Neutrophil (primary cell): ENCODE results near the gene TUBA3C.

Experiments
- H3K27ac ChIP-seq: fragments of 200-600 bp; sonication (generic); 2 replicates; pipeline ENCODE4 v1.5.1; 2016; ENCODE audit warnings: mild to moderate bottlenecking, moderate library complexity
- H3K27me3 ChIP-seq: fragments of 200-600 bp; sonication (generic); 2 replicates; pipeline ENCODE4 v1.6.0; 2016; ENCODE audit warnings: mild to moderate bottlenecking
- H3K36me3 ChIP-seq: fragments of 200-600 bp; sonication (generic); 2 replicates; pipeline ENCODE4 v1.5.1; 2017
- H3K4me1 ChIP-seq, 2 experiments: fragments of 200-600 bp in 1 of 2; sonication (generic) in 1 of 2; 1 replicate in 1 of 2; 2 replicates in 1 of 2; pipeline versions ENCODE4 v1.5.1 to v1.6.1; 2013 to 2016; ENCODE audit warnings: low read depth in 1 of 2, low read length in 1 of 2, mild to moderate bottlenecking in 1 of 2, moderate library complexity in 1 of 2; ENCODE audit not compliant: control insufficient read depth in 1 of 2, insufficient read depth in 1 of 2
- H3K4me3 ChIP-seq, 2 experiments: fragments of 200-600 bp in 1 of 2; sonication (generic) in 1 of 2; 1 replicate in 1 of 2; 2 replicates in 1 of 2; pipeline ENCODE4 v1.5.1; 2013 to 2016; ENCODE audit warnings: low read depth in 1 of 2, low read length in 1 of 2, mild to moderate bottlenecking in 1 of 2, moderate library complexity in 1 of 2
- H3K9me3 ChIP-seq: fragments of 200-600 bp; sonication (generic); 2 replicates; pipeline ENCODE4 v1.5.1; 2016
- CTCF ChIP-seq: fragments of 200-600 bp; sonication (generic); IDR thresholded peaks from 2 replicates; pipeline ENCODE4 v1.5.1; 2016; ENCODE audit warnings: antibody characterized with exemption

TUBA3C gene

GRCh38 chr13:19169991-19170390 is 11.6 kb downstream of the TUBA3C start:
- H3K36me3 ChIP-seq, result no peaks in the 10 kb centered on the region
- no peak overlapping the region for H3K27ac ChIP-seq
- no peaks in the 10 kb centered on the region for H3K27me3 ChIP-seq
- H3K4me1 ChIP-seq, result no peaks in the 10 kb centered on the region
- H3K4me3 ChIP-seq, result no peak overlapping the region
- no peaks in the 10 kb centered on the region for H3K9me3 ChIP-seq
- no peak for TF ChIP-seq CTCF

GRCh38 chr13:19169496-19169895 is 12.1 kb downstream of the TUBA3C start:
- H3K27ac ChIP-seq, result no peak overlapping the region
- H3K36me3 ChIP-seq, result no peaks in the 10 kb centered on the region
- H3K4me1 ChIP-seq, result no peaks in the 10 kb centered on the region
- no peaks in the 10 kb centered on the region for H3K9me3 ChIP-seq
- no peak overlapping the region for H3K4me3 ChIP-seq
- no peaks in the 10 kb centered on the region for H3K27me3 ChIP-seq
- no peak for TF ChIP-seq CTCF

- no peaks in the 10 kb centered on the region for H3K4me1 ChIP-seq
- H3K4me3 ChIP-seq, result no peak overlapping the region
- TF ChIP-seq CTCF, result no peak
- no peaks in the 10 kb centered on the region for H3K27me3 ChIP-seq
- H3K36me3 ChIP-seq, result no peaks in the 10 kb centered on the region
- no peaks in the 10 kb centered on the region for H3K9me3 ChIP-seq
- H3K27ac ChIP-seq, result no peak overlapping the region
Measured at GRCh38 chr13:19161308-19161707, 20.3 kb downstream of the TUBA3C start.

- Histone ChIP-seq H3K9me3 (no peaks in the 10 kb centered on the region), H3K4me3 (no peak overlapping the region), H3K36me3 (no peaks in the 10 kb centered on the region), H3K27ac (no peak overlapping the region), H3K4me1 (no peaks in the 10 kb centered on the region), H3K27me3 (no peaks in the 10 kb centered on the region)
- no peak for TF ChIP-seq CTCF
Measured at GRCh38 chr13:19159761-19160420, 21.7 kb downstream of the TUBA3C start.

GRCh38 chr13:19159181-19159580 is 22.4 kb downstream of the TUBA3C start:
- Histone ChIP-seq H3K27ac (no peak overlapping the region), H3K27me3 (no peaks in the 10 kb centered on the region), H3K9me3 (no peaks in the 10 kb centered on the region), H3K4me3 (no peak overlapping the region), H3K4me1 (no peaks in the 10 kb centered on the region), H3K36me3 (no peaks in the 10 kb centered on the region)
- no peak for TF ChIP-seq CTCF
